H9 (cell line): Measurements from ENCODE around the gene OR4F15. TPM values are rescaled to one million over a fixed set of nuclear protein-coding genes. Genes with fewer than 3 reads are reported as not detected.

Experiments
- DNase-seq: peaks from one replicate; pipeline ENCODE4 v3.0.0-alpha.2; 2017
- H2AFZ ChIP-seq: one replicate; pipeline ENCODE4 v1.6.1; 2013; ENCODE audit warnings: mild to moderate bottlenecking, low read length, control low read depth, moderate library complexity
- H2AK5ac ChIP-seq: 2 replicates; pipeline ENCODE4 v1.6.1; 2013; ENCODE audit warnings: low read length, control low read depth, mixed read lengths; ENCODE audit not compliant: insufficient read length
- H2BK120ac ChIP-seq: one replicate; pipeline ENCODE4 v1.6.1; 2013; ENCODE audit warnings: low read depth, mild to moderate bottlenecking, low read length, control low read depth, inconsistent platforms; ENCODE audit not compliant: poor library complexity, severe bottlenecking
- H2BK12ac ChIP-seq: 2 replicates; pipeline ENCODE4 v1.6.1; 2013; ENCODE audit warnings: low read length, control low read depth, mixed read lengths, low read depth; ENCODE audit not compliant: insufficient read length
- H2BK15ac ChIP-seq: 2 replicates; pipeline ENCODE4 v1.6.1; 2013; ENCODE audit warnings: low read depth, low read length, control low read depth
- H2BK20ac ChIP-seq: one replicate; pipeline ENCODE4 v1.6.1; 2013; ENCODE audit warnings: low read depth, mild to moderate bottlenecking, low read length, control low read depth, inconsistent platforms; ENCODE audit not compliant: poor library complexity, severe bottlenecking
- H2BK5ac ChIP-seq: 2 replicates; pipeline ENCODE4 v1.6.1; 2013; ENCODE audit warnings: low read length, control low read depth, mixed read lengths; ENCODE audit not compliant: insufficient read length
- H3K14ac ChIP-seq: 2 replicates; pipeline ENCODE4 v1.6.1; 2013; ENCODE audit warnings: low read length, control low read depth; ENCODE audit not compliant: insufficient read depth
- H3K18ac ChIP-seq: 2 replicates; pipeline ENCODE4 v1.6.1; 2013; ENCODE audit warnings: low read depth, mild to moderate bottlenecking, mixed read lengths, low read length, control low read depth; ENCODE audit not compliant: insufficient read length
- H3K23ac ChIP-seq: 2 replicates; pipeline ENCODE4 v1.6.1; 2013; ENCODE audit warnings: low read length, control low read depth, mixed read lengths, low read depth; ENCODE audit not compliant: insufficient read length
- H3K23me2 ChIP-seq: 2 replicates; pipeline ENCODE4 v1.6.1; 2013; ENCODE audit warnings: low read depth, mild to moderate bottlenecking, mixed read lengths, low read length, control low read depth; ENCODE audit not compliant: insufficient read length, poor library complexity, severe bottlenecking
- H3K27ac ChIP-seq: 2 replicates; pipeline ENCODE4 v1.5.1; 2013; ENCODE audit warnings: low read length, control low read depth, mixed read lengths, low read depth; ENCODE audit not compliant: insufficient read length
- H3K27me3 ChIP-seq: 2 replicates; pipeline ENCODE4 v1.6.1; 2013; ENCODE audit warnings: low read length, control low read depth, inconsistent platforms; ENCODE audit not compliant: insufficient read depth
- H3K4ac ChIP-seq: 2 replicates; pipeline ENCODE4 v1.6.1; 2013; ENCODE audit warnings: low read depth, mild to moderate bottlenecking, control low read depth, inconsistent platforms, low read length, moderate library complexity
- H3K4me1 ChIP-seq: 2 replicates; pipeline ENCODE4 v1.6.1; 2013; ENCODE audit warnings: low read length, control low read depth, inconsistent platforms; ENCODE audit not compliant: insufficient read depth
- H3K4me2 ChIP-seq: 2 replicates; pipeline ENCODE4 v1.6.1; 2013; ENCODE audit warnings: low read length, control low read depth, mixed read lengths; ENCODE audit not compliant: insufficient read length, insufficient read depth
- H3K56ac ChIP-seq: 2 replicates; pipeline ENCODE4 v1.6.1; 2013; ENCODE audit warnings: low read depth, mild to moderate bottlenecking, mixed read lengths, low read length, control low read depth; ENCODE audit not compliant: insufficient read length
- H3K79me1 ChIP-seq: 2 replicates; pipeline ENCODE4 v1.6.1; 2013; ENCODE audit warnings: low read depth, mild to moderate bottlenecking, moderate library complexity, low read length, control low read depth, inconsistent platforms; ENCODE audit not compliant: insufficient read depth, poor library complexity, severe bottlenecking
- H3K79me2 ChIP-seq: 2 replicates; pipeline ENCODE4 v1.6.1; 2013; ENCODE audit warnings: low read length, control low read depth, inconsistent platforms; ENCODE audit not compliant: insufficient read depth
- H3K9ac ChIP-seq: 2 replicates; pipeline ENCODE4 v1.6.1; 2013; ENCODE audit warnings: low read length, control low read depth, mixed read lengths; ENCODE audit not compliant: insufficient read length; ENCODE audit errors: extremely low read depth
- H3K9me3 ChIP-seq: one replicate; pipeline ENCODE4 v1.6.1; 2013; ENCODE audit warnings: low read depth, low read length, inconsistent platforms; ENCODE audit not compliant: control insufficient read depth
- H3T11ph ChIP-seq: one replicate; pipeline ENCODE4 v1.6.1; 2013; ENCODE audit warnings: mild to moderate bottlenecking, low read length, control low read depth, inconsistent platforms
- H4K20me1 ChIP-seq: one replicate; pipeline ENCODE4 v1.6.1; 2013; ENCODE audit not compliant: control insufficient read depth, insufficient read length, insufficient read depth
- H4K5ac ChIP-seq: 2 replicates; pipeline ENCODE4 v1.6.1; 2013; ENCODE audit warnings: low read depth, mild to moderate bottlenecking, mixed read lengths, low read length, control low read depth; ENCODE audit not compliant: insufficient read length
- H4K8ac ChIP-seq: replicated peaks from 2 replicates; pipeline ENCODE4 v1.6.1; 2013; ENCODE audit warnings: low read length, control low read depth, mixed read lengths, low read depth; ENCODE audit not compliant: insufficient read length
- H4K91ac ChIP-seq: 2 replicates; pipeline ENCODE4 v1.6.1; 2013; ENCODE audit warnings: low read depth, mild to moderate bottlenecking, moderate library complexity, mixed read lengths, low read length, control low read depth; ENCODE audit not compliant: insufficient read length
- H3K27ac Mint-ChIP-seq, 3 experiments: 2 replicates in 2 of 3; 3 replicates in 1 of 3; pipeline ENCODE4 v1.8.0; 2020 to 2021; ENCODE audit warnings: mixed read lengths in 3 of 3, mild to moderate bottlenecking in 1 of 3, moderate library complexity in 1 of 3
- H3K27me3 Mint-ChIP-seq: 2 replicates; pipeline ENCODE4 v1.8.0; 2021; ENCODE audit warnings: low read depth, mild to moderate bottlenecking, moderate library complexity, mixed read lengths
- H3K36me3 Mint-ChIP-seq, 3 experiments: 2 replicates in 2 of 3; 3 replicates in 1 of 3; pipeline ENCODE4 v1.8.0; 2020 to 2021; ENCODE audit warnings: low read depth in 3 of 3, mixed read lengths in 3 of 3; ENCODE audit not compliant: insufficient read depth in 1 of 3
- H3K4me1 Mint-ChIP-seq, 2 experiments: 2 replicates each; pipeline ENCODE4 v1.8.0; 2020; ENCODE audit warnings: mixed read lengths in 2 of 2
- H3K4me3 Mint-ChIP-seq, 2 experiments: 2 replicates in 1 of 2; 3 replicates in 1 of 2; pipeline ENCODE4 v1.8.0; 2020 to 2021; ENCODE audit warnings: mild to moderate bottlenecking in 2 of 2, mixed read lengths in 2 of 2, moderate library complexity in 1 of 2
- H3K9me3 Mint-ChIP-seq, 2 experiments: 2 replicates in 1 of 2; 3 replicates in 1 of 2; pipeline ENCODE4 v1.8.0; 2020; ENCODE audit warnings: mild to moderate bottlenecking in 2 of 2, mixed read lengths in 2 of 2, moderate library complexity in 1 of 2
- CTCF ChIP-seq: fragments of 200-600 bp; sonication (generic); conservative IDR thresholded peaks from 3 replicates; pipeline ENCODE4 v1.8.0; 2021; ENCODE audit warnings: antibody characterized with exemption, mild to moderate bottlenecking
- WGBS: extraction: QIAGEN DNeasy Blood & Tissue Kit; methylation state at CpG from one replicate; pipeline ENCODE4 v1.1.7; 2013; ENCODE audit warnings: missing lambda C conversion rate, low lambda C conversion rate, mixed read lengths; ENCODE audit not compliant: insufficient read length; ENCODE audit errors: extremely low coverage; 5-methylcytosine and 5-hydroxymethylcytosine counted together
- total RNA-seq: library from RNA; stranded (reverse); gene quantifications from 2 replicates; pipeline ENCODE4 v1.2.1, GENCODE V29; 2021

Gene OR4F15
- total RNA-seq, 1 experiment from 2014 or later, result not detected

DNA sequence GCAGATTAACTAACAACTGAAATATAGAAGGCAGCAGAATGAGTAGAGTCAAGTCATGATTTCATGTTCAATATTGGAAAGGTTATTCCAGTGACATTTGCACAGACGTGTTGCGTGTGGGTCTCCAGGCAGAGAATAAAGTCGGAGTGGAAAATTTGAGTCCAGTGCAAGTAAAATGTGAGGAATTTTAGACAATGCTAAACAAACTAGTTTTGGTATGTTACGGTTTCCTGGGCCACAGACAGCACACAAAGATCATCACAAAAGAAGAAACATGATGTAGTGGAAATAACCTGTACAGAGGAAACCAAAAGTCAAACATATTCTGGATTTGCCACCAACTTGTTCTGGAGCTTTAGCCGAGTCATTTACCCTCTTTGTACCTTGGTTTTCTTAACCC lies 8.3 kb upstream of the OR4F15 start:
- no peaks in the 10 kb centered on the region for H4K20me1 ChIP-seq
- Mint-ChIP-seq H3K9me3 (no peaks in the 10 kb centered on the region; a peak in 1 of 5 replicates), H3K4me3 (no peak overlapping the region), H3K27ac (no peak overlapping the region), H3K27me3 (peaks cover 10% of the 10 kb centered on the region), H3K4me1 (no peaks in the 10 kb centered on the region), H3K36me3 (no peaks in the 10 kb centered on the region)
- H2BK120ac ChIP-seq, result no peak overlapping the region
- H2BK12ac ChIP-seq, result no peak overlapping the region
- H3T11ph ChIP-seq, result no peak overlapping the region
- no peak overlapping the region for H4K8ac ChIP-seq
- no peak overlapping the region for H3K14ac ChIP-seq
- H2BK15ac ChIP-seq, result no peak overlapping the region
- no peaks in the 10 kb centered on the region for H3K4me1 ChIP-seq
- no peak overlapping the region for H3K4me2 ChIP-seq
- H2AFZ ChIP-seq, result no peak overlapping the region
- H3K4ac ChIP-seq, result no peak overlapping the region
- no peak overlapping the region for H2AK5ac ChIP-seq
- no peaks in the 10 kb centered on the region for H3K79me2 ChIP-seq
- no peak overlapping the region for H3K56ac ChIP-seq
- H3K23ac ChIP-seq, result no peak overlapping the region
- no peaks in the 10 kb centered on the region for H3K23me2 ChIP-seq
- H2BK5ac ChIP-seq, result no peak overlapping the region
- H4K5ac ChIP-seq, result no peak overlapping the region
- no CpG with 5 or more reads among the region's 5 CpGs for WGBS
- no peaks in the 10 kb centered on the region for H3K79me1 ChIP-seq
- no peaks in the 10 kb centered on the region for H3K27me3 ChIP-seq
- no peak overlapping the region for H3K27ac ChIP-seq
- H3K9ac ChIP-seq, result no peak overlapping the region
- no peak for TF ChIP-seq CTCF
- H3K9me3 ChIP-seq, result no peaks in the 10 kb centered on the region
- no peak for DNase-seq
- no peak overlapping the region for H2BK20ac ChIP-seq
- no peak overlapping the region for H4K91ac ChIP-seq
- H3K18ac ChIP-seq, result no peak overlapping the region
